ENCODE measurements around the gene ANGPTL5. TPM values are rescaled to one million over a fixed set of nuclear protein-coding genes. Genes with fewer than 3 reads are reported as not detected.
A peak's percentile ranks its signal among the peaks of the same experiment; 100 is the strongest.

ANGPTL5 gene
- total and polyA plus RNA-seq, 9 of the 15 experiments (the other 6 are each of a cell fraction or from before 2014, with no cell fraction given) = 0.03 TPM; not detected in 8

DNA sequence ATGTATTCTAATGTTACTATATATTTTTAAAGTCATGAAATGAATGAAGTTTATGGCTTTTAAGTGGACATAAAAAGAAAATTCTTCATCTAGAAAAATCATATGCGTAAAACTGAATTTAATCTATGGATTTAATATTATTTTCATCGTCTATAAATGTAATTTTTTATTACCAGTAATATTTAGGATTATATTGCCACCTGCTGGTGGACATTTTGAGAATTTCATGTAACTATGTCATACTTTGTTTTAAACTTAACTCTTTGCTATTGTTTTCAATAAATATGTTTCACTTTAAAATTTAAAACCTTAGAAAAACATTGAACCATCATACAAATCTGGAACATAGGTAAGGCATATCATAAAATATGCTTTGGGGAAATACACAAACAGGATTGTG, 68.1 kb downstream of the ANGPTL5 start:
- H2AFZ ChIP-seq (ENCODE audit: low read depth, low read length) = no peak overlapping the region
- POLR2A ChIA-PET = no interaction called here
- no peaks in the 10 kb centered on the region for H3K9me3 ChIP-seq (replicated peaks; ENCODE audit: control insufficient read depth, insufficient read depth, low read depth, low read length)
- 2% methylated on average over 2 of the region's 2 CpGs for WGBS (ENCODE audit: insufficient coverage, low coverage, missing lambda C conversion rate)
- no TSS peak for BruUV-seq (replicated peaks)
- intact Hi-C loops (cut with micrococcal nuclease) = no loop called here
- in situ Hi-C loops (cut with MboI) = no loop called here
- FAIRE-seq (no peak), DNase-seq (ENCODE audit: extremely low read depth in 1 of 4, low spot score in 3 of 4) (peak in 1 of 4 experiments; percentile 6), ATAC-seq (no peak)
- no peaks in the 10 kb centered on the region for H3K36me3 ChIP-seq (ENCODE audit: control insufficient read depth, insufficient read depth, low read length)
- H3K27me3 ChIP-seq (ENCODE audit: control insufficient read depth in 2 of 2, insufficient read depth in 2 of 2, low read length in 2 of 2) = no peaks in the 10 kb centered on the region
- no peak overlapping the region for H3K4me3 ChIP-seq
- no peaks in the 10 kb centered on the region for H3K9me1 ChIP-seq (ENCODE audit: control insufficient read depth, insufficient read depth, low read length)
- no peak overlapping the region for H3K9ac ChIP-seq (ENCODE audit: insufficient read depth in 1 of 2, low read depth in 2 of 2, low read length in 2 of 2)
- TF ChIP-seq ZNF175 (CRISPR knock-in tag; IDR thresholded peaks at IDR 0.05; ENCODE audit: low read depth) (no peak), NR4A1 (CRISPR knock-in tag; IDR thresholded peaks at IDR 0.05) (no peak), NR4A1 (tag; IDR thresholded peaks at IDR 0.05) (no peak), RAD21 (CRISPR knock-in tag; conservative IDR thresholded peaks at IDR 0.05 in 1 of 2, IDR thresholded peaks at IDR 0.05 in 1 of 2) (peak in 1 of 2 experiments; percentile 20; a peak in 1 of 4 replicates)
- TF ChIP-seq, protein P1, sequence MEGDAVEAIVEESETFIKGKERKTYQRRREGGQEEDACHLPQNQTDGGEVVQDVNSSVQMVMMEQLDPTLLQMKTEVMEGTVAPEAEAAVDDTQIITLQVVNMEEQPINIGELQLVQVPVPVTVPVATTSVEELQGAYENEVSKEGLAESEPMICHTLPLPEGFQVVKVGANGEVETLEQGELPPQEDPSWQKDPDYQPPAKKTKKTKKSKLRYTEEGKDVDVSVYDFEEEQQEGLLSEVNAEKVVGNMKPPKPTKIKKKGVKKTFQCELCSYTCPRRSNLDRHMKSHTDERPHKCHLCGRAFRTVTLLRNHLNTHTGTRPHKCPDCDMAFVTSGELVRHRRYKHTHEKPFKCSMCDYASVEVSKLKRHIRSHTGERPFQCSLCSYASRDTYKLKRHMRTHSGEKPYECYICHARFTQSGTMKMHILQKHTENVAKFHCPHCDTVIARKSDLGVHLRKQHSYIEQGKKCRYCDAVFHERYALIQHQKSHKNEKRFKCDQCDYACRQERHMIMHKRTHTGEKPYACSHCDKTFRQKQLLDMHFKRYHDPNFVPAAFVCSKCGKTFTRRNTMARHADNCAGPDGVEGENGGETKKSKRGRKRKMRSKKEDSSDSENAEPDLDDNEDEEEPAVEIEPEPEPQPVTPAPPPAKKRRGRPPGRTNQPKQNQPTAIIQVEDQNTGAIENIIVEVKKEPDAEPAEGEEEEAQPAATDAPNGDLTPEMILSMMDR (IDR thresholded peaks at IDR 0.05 in 2 of 3, conservative IDR thresholded peaks at IDR 0.05 in 1 of 3; ENCODE audit: insufficient read depth in 2 of 3, low read depth in 1 of 3, low read length in 3 of 3) = peak in 1 of 3 experiments; percentile 17; a peak in 1 of 6 replicates
- H3K79me2 ChIP-seq (ENCODE audit: control insufficient read depth, insufficient read depth, low read length) = no peaks in the 10 kb centered on the region
- H3K4me2 ChIP-seq (ENCODE audit: insufficient read depth, low read length) = no peak overlapping the region
- H3K4me1 ChIP-seq (replicated peaks in 1 of 2; ENCODE audit: control insufficient read depth in 2 of 2, insufficient read depth in 2 of 2, low read length in 2 of 2) = no peaks in the 10 kb centered on the region
- H4K20me1 ChIP-seq (replicated peaks; ENCODE audit: control insufficient read depth, insufficient read depth, low read length) = no peaks in the 10 kb centered on the region
- no peak overlapping the region for H3K27ac ChIP-seq (ENCODE audit: extremely low read depth, low read depth, low read length)
- CTCF ChIA-PET (ENCODE audit: low intra/inter-chr PET ratio) = no interaction called here
